ENCODE data around the gene CHCHD5. TPM values are rescaled to one million over a fixed set of nuclear protein-coding genes. Genes with fewer than 3 reads are reported as not detected.
"Not testable (repeated sequence)": the region's sequence is repeated elsewhere in the genome, so short reads cannot be mapped to it uniquely, and the experiment has no call there.

Gene CHCHD5, protein sequence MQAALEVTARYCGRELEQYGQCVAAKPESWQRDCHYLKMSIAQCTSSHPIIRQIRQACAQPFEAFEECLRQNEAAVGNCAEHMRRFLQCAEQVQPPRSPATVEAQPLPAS
- 30.4 and 42.3 TPM in 2 replicates for total RNA-seq

DNA sequence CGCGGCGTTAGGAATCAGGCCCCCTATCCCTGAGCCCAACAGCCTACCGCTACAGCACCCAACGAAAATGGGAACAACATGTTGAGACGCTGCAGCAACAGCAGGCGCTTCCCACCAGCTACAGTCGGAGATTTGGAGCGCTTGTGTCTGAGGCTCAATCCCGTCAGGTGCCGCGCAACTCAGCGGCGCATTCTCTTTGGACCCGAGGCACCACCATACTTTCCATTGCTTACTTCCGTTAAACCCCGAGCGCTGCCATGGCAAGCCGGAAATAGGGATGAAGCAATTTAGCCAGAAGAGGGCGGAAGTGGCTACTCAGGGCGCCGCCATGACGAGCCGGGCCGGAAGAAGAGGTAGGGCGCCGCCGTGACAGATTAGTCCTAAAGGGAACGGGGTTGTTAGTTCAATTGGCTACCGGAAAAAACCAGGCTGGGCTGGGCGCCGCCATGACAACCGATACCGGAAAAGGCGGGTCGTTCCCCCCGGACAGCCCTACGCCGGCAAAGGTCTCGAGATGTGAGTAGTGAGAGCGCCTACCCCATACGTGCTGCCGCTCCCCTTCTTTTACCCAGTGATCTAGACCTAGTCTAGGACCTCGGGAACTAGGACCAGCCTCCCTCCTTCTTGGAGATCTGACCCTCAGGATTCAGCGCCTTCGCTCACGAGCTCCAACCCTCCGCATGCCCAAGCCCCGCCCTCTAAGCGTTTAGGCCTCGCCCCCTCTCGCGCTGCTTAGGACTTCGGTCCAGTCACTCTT is at the start of gene CHCHD5:
TSS of gene CHCHD5 (plus strand) at position 476 of the 757 bp plus-strand sequence. CDS start at position 515, 39 bp downstream.
- peak within 1 kb of the TSS; percentile 98 for H3K4me3 ChIP-seq (ENCODE audit: low read depth, low read length)
- DNase-seq (ENCODE audit: low read depth), result peak; percentile 67
- TF ChIP-seq CTCF (conservative IDR thresholded peaks at IDR 0.05; ENCODE audit: low read depth, low read length), result peak; percentile 25

DNA sequence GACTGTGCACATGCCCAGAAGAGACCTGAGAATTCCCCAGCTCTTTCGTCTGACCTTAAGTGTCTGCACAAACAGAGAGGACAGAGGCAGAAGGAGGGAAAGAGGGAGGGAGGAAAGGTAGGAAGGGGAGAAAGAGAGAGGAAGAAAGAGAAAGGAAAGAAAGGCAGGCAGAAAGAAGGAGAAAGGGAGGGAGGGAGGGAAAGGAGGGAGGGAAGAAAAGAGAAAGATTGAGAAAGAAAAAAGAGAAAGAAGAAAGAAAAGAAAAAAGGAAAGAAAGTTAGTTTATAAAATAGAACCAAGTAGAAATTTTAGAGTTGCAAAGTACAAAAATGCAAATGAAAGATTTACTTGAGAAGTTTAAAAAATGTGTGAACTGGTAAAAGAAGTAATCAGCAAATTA is 49.6 kb upstream of the CHCHD5 start:
- DNase-seq (ENCODE audit: low read depth), result no peak
- no peak overlapping the region for H3K4me3 ChIP-seq (ENCODE audit: low read depth, low read length)
- no peak for TF ChIP-seq CTCF (conservative IDR thresholded peaks at IDR 0.05; ENCODE audit: low read depth, low read length)

GRCh38 chr2:112536665-112537064 is 47.7 kb upstream of the CHCHD5 start:
- not testable (repeated sequence) for H3K4me3 ChIP-seq (ENCODE audit: low read depth, low read length)

GRCh38 chr2:112539306-112539705 is 45.1 kb upstream of the CHCHD5 start:
- no peak for TF ChIP-seq CTCF (conservative IDR thresholded peaks at IDR 0.05; ENCODE audit: low read depth, low read length)
- DNase-seq (ENCODE audit: low read depth), result no peak
- H3K4me3 ChIP-seq (ENCODE audit: low read depth, low read length), result no peak overlapping the region

More at GRCh38 chr2:112536665-112537064, 47.7 kb upstream of the CHCHD5 start:
- DNase-seq (ENCODE audit: low read depth), result not testable (repeated sequence)

DNA sequence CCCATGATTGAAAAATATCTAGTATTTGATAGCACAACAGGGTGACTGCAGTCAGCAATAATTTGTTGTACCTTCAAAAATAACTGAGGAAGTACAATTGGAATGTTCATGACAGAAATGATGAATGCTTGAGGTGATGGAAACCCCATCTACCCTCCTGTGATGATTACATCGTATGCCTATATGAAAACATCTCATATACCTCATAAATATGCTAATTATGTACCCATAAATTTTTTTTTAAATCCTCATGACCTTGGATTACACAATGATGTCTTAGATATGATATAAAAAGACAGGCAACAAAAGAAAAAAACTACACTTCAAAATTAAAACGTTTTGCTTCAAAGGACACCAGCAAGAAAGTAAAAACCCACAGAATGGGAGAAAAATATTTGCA is 43.5 kb upstream of the CHCHD5 start:
- no peak overlapping the region for H3K4me3 ChIP-seq (ENCODE audit: low read depth, low read length)
- DNase-seq (ENCODE audit: low read depth), result no peak
- TF ChIP-seq CTCF (conservative IDR thresholded peaks at IDR 0.05; ENCODE audit: low read depth, low read length), result no peak

DNA sequence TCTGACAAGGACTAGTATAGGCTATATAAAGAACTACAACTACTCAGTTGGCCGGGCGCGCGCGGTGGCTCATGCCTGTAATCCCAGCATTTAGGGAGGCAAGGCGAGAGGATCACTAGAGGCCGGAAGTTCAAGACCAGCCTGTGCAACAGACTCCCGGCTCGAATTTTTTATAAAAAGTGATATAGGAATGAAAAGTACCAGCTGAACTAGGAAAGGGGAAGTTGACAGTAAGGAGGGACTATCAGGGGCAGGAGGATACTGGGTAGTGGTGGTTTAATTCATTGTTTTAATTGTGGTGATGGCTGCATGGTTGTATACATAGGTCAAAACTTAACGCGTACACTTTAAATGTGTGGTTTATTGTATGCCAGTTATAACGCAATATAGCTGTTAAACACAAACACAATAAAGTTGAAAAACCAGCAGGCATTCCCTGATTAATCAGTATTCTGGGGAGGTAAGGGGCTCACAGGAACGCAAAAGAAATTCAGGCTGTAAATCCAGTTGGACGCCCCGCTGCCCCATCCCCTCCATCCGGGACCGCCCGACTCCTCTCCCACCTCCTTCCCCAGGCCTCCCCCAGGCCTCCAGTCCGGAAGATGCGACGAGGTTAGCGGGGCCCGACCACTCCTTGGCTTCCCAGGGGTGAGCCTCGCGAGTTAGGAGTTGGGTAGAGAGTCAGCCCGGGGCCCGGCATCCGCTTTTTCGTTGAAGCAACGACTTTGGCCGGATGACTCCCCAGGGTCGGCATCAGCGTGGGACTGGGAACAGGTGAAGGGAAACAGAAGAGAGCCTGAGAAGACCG is 42.9 kb upstream of the CHCHD5 start:
- no peak for DNase-seq (ENCODE audit: low read depth)
- H3K4me3 ChIP-seq (ENCODE audit: low read depth, low read length), result peak overlapping the region; percentile 90
- TF ChIP-seq CTCF (conservative IDR thresholded peaks at IDR 0.05; ENCODE audit: low read depth, low read length), result no peak
